Measurements from ENCODE around the gene POLR3K.

DNA sequence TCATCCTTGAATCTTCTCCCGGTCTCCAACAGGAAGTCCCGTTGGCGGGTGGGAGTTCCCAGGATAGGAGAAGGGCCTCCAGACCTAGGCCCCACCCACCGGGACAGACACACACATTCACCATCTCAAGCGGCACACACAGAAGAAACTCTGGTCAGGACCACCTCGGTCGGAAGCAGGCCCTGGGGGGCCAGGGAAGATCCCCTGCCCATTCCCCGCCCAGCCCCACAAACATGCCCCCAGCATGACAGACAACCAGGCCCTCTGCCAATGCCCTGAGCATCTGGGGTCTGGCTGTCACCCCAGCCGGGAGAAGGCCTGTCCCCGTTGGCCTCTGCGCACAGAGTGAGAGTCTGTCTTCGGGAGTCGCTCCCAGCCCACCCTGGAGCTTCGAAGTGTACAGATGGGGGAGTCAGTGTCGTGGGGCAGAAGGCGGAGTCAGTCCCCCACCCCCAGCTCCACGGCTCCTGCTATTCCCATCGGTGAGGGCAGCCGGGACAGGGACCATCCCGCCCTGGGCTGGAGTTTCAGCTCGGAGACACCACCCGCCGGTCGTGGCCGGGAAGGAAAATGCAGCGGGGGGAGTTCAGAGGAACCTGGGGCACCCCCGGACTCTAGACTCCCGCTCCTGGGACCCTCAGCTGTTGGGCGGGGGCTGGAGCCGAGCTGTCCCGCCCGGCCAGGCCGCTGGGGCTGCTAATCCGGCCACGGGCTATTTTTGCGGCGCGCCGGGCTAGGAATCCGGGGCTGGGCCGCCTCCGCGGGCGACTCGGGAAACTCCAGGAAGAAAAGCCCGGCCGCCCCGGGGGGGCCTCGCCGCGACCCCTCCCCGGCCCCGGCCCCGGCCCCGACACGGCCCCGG is 18.4 kb upstream of the POLR3K start:
- TF ChIP-seq GATA3 (IDR thresholded peaks at IDR 0.05; ENCODE audit: low read depth, low read length) = no peak
- TF ChIP-seq GATA2 (IDR thresholded peaks at IDR 0.05; ENCODE audit: low read depth, low read length) = no peak
